ENCODE results near the gene UNC5C. TPM values are rescaled to one million over a fixed set of nuclear protein-coding genes. Genes with fewer than 3 reads are reported as not detected.

Gene UNC5C
- total RNA-seq, 1 experiment from 2014 or later = 8.2 TPM

GRCh38 chr4:95422436-95422835 is 126.3 kb downstream of the UNC5C start:
- in situ Hi-C loops (cut with HindIII; ENCODE audit: low pct_unique_long_range_greater_than_20kb, low sequenced_read_pairs) = no loop called here
- ATAC-seq = no peak
- no peaks in the 10 kb centered on the region for H3K9me3 ChIP-seq (ENCODE audit: control insufficient read depth, insufficient read depth, low read depth, low read length)
- no peak overlapping the region for H3K4me3 ChIP-seq (ENCODE audit: low read depth in 2 of 2, low read length in 2 of 2)
- no peaks in the 10 kb centered on the region for H3K4me1 ChIP-seq (ENCODE audit: control insufficient read depth, insufficient read depth, low read length)
- BruUV-seq (replicated peaks) = no TSS peak
- H3K36me3 ChIP-seq (ENCODE audit: control insufficient read depth, insufficient read depth, low read length) = no peaks in the 10 kb centered on the region
- ChIA-PET POLR2A (no interaction called here), CTCF (no interaction called here)
- intact Hi-C loops (cut with micrococcal nuclease; ENCODE audit: unreplicated experiment) = no loop called here
- no peak for TF ChIP-seq TCF7L2 (IDR thresholded peaks at IDR 0.05; ENCODE audit: low read depth, low read length)
- TF ChIP-seq SIN3A (IDR thresholded peaks at IDR 0.05; ENCODE audit: borderline replicate concordance, insufficient read depth, low read depth, low read length) = no peak
- TF ChIP-seq POLR2AphosphoS5 (IDR thresholded peaks at IDR 0.05; ENCODE audit: low read depth, low read length) = no peak
- no peak for TF ChIP-seq REST (IDR thresholded peaks at IDR 0.05; ENCODE audit: insufficient read depth in 1 of 2, low read depth in 2 of 2, low read length in 1 of 2)
- TF ChIP-seq CTCF (IDR thresholded peaks at IDR 0.05) = no peak
- H3K27ac ChIP-seq (ENCODE audit: low read length) = no peak overlapping the region
- no peaks in the 10 kb centered on the region for H3K27me3 ChIP-seq (ENCODE audit: control insufficient read depth, insufficient read depth, low read length)
- DNase-seq (ENCODE audit: low read depth, low spot score) = no peak

DNA sequence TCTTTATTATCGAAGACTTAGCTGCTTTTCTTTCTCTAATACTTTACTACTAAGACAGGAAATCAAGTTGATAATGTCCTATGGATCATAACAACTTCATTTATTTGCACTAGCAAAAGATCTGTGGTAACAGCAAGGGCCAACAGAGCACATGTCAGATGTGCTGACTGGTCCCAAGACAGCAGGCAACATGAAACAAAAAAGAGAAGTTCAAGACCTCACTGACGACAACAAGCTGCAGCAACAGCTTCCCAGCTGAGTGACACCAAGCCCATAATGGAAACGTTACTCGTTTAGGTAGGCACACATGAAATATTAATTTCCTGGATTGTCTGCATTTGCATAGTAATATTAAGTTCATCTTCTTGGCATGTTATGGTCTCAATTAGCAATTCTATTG is 126.9 kb downstream of the UNC5C start:
- BruUV-seq (replicated peaks) = no TSS peak
- no peak overlapping the region for H3K4me3 ChIP-seq (ENCODE audit: low read depth in 2 of 2, low read length in 2 of 2)
- H3K4me1 ChIP-seq (ENCODE audit: control insufficient read depth, insufficient read depth, low read length) = no peaks in the 10 kb centered on the region
- TF ChIP-seq SIN3A (IDR thresholded peaks at IDR 0.05; ENCODE audit: borderline replicate concordance, insufficient read depth, low read depth, low read length) (no peak), TCF7L2 (IDR thresholded peaks at IDR 0.05; ENCODE audit: low read depth, low read length) (no peak), REST (IDR thresholded peaks at IDR 0.05; ENCODE audit: insufficient read depth in 1 of 2, low read depth in 2 of 2, low read length in 1 of 2) (no peak), POLR2AphosphoS5 (IDR thresholded peaks at IDR 0.05; ENCODE audit: low read depth, low read length) (no peak), CTCF (IDR thresholded peaks at IDR 0.05) (no peak)
- ChIA-PET CTCF (no interaction called here), POLR2A (no interaction called here)
- H3K36me3 ChIP-seq (ENCODE audit: control insufficient read depth, insufficient read depth, low read length) = no peaks in the 10 kb centered on the region
- ATAC-seq (no peak), DNase-seq (ENCODE audit: low read depth, low spot score) (no peak)
- H3K9me3 ChIP-seq (ENCODE audit: control insufficient read depth, insufficient read depth, low read depth, low read length) = no peaks in the 10 kb centered on the region
- intact Hi-C loops (cut with micrococcal nuclease; ENCODE audit: unreplicated experiment) (no loop called here), in situ Hi-C loops (cut with HindIII; ENCODE audit: low pct_unique_long_range_greater_than_20kb, low sequenced_read_pairs) (no loop called here)
- no peaks in the 10 kb centered on the region for H3K27me3 ChIP-seq (ENCODE audit: control insufficient read depth, insufficient read depth, low read length)
- no peak overlapping the region for H3K27ac ChIP-seq (ENCODE audit: low read length)

Measured in Panc1 (cell line).